B cell (primary cell): ENCODE results near the gene EFCAB14.

Source experiments
- CTCF ChIP-seq: fragments of 200-600 bp; IDR thresholded peaks from one replicate; pipeline ENCODE4 v1.8.0; 2022; ENCODE audit warnings: antibody characterized with exemption, mild to moderate bottlenecking
- EZH2 ChIP-seq: IDR thresholded peaks from 2 replicates; pipeline ENCODE4 v1.6.1; 2012; ENCODE audit warnings: borderline replicate concordance, low read depth, mild to moderate bottlenecking, moderate library complexity, low read length; ENCODE audit not compliant: insufficient read depth, poor library complexity, severe bottlenecking

- no peak for TF ChIP-seq CTCF
- no peak for TF ChIP-seq EZH2
Measured at GRCh38 chr1:46675549-46676314, 43.2 kb downstream of the EFCAB14 start.
